HEK293 (cell line): Measurements from ENCODE around the gene CRAT.

Source experiments
- BCL11B ChIP-seq: fragments of 450-650 bp; formaldehyde crosslinking; IDR thresholded peaks from 2 replicates; pipeline ENCODE4 v1.5.1; 2016; ENCODE audit warnings: low read depth, missing biosample characterization, missing genetic modification characterization
- BCL6B ChIP-seq: fragments of 450-650 bp; formaldehyde crosslinking; IDR thresholded peaks from 2 replicates; pipeline ENCODE4 v1.5.1; 2017; ENCODE audit warnings: missing biosample characterization, missing genetic modification characterization
- HOXA7 ChIP-seq: sonication (generic); formaldehyde crosslinking; IDR thresholded peaks from 2 replicates; pipeline ENCODE4 v1.8.1; 2022; ENCODE audit warnings: missing genetic modification reagents, borderline replicate concordance
- INSM2 ChIP-seq: fragments of 450-650 bp; formaldehyde crosslinking; IDR thresholded peaks from 2 replicates; pipeline ENCODE4 v1.5.1; 2016; ENCODE audit warnings: missing biosample characterization, missing genetic modification characterization
- KLF7 ChIP-seq: fragments of 450-650 bp; formaldehyde crosslinking; IDR thresholded peaks from 2 replicates; pipeline ENCODE4 v1.5.1; 2016; ENCODE audit warnings: missing biosample characterization, missing genetic modification characterization, borderline replicate concordance
- REPIN1 ChIP-seq: fragments of 450-650 bp; formaldehyde crosslinking; IDR thresholded peaks from 2 replicates; pipeline ENCODE4 v1.5.1; 2017; ENCODE audit warnings: missing biosample characterization, missing genetic modification characterization, low read depth
- SCRT2 ChIP-seq: fragments of 450-650 bp; formaldehyde crosslinking; IDR thresholded peaks from 2 replicates; pipeline ENCODE4 v1.5.1; 2016; ENCODE audit warnings: missing biosample characterization, missing genetic modification characterization
- SP2 ChIP-seq: fragments of 450-650 bp; formaldehyde crosslinking; IDR thresholded peaks from 2 replicates; pipeline ENCODE4 v1.5.1; 2016; ENCODE audit warnings: missing biosample characterization, missing genetic modification characterization
- TSHZ1 ChIP-seq: fragments of 450-650 bp; formaldehyde crosslinking; IDR thresholded peaks from 2 replicates; pipeline ENCODE4 v1.5.1; 2016; ENCODE audit warnings: missing biosample characterization, missing genetic modification characterization, borderline replicate concordance
- ZEB2 ChIP-seq: fragments of 450-650 bp; formaldehyde crosslinking; IDR thresholded peaks from 2 replicates; pipeline ENCODE4 v1.5.1; 2016; ENCODE audit warnings: missing biosample characterization, missing genetic modification characterization
- ZNF114 ChIP-seq: fragments of 450-650 bp; formaldehyde crosslinking; IDR thresholded peaks from 2 replicates; pipeline ENCODE4 v1.5.0; 2017; ENCODE audit warnings: missing biosample characterization, missing genetic modification characterization
- ZNF121 ChIP-seq: fragments of 450-650 bp; formaldehyde crosslinking; IDR thresholded peaks from 2 replicates; pipeline ENCODE4 v1.5.1; 2016; ENCODE audit warnings: missing biosample characterization, missing genetic modification characterization
- ZNF2 ChIP-seq: fragments of 450-650 bp; formaldehyde crosslinking; IDR thresholded peaks from 2 replicates; pipeline ENCODE4 v1.5.1; 2016; ENCODE audit warnings: missing biosample characterization, missing genetic modification characterization
- ZNF211 ChIP-seq: fragments of 450-650 bp; formaldehyde crosslinking; IDR thresholded peaks from 2 replicates; pipeline ENCODE4 v1.5.1; 2016; ENCODE audit warnings: low read depth, missing biosample characterization, missing genetic modification characterization
- ZNF248 ChIP-seq: fragments of 450-650 bp; formaldehyde crosslinking; IDR thresholded peaks from 2 replicates; pipeline ENCODE4 v1.5.1; 2017; ENCODE audit warnings: missing biosample characterization, missing genetic modification characterization
- ZNF354C ChIP-seq: fragments of 450-650 bp; formaldehyde crosslinking; IDR thresholded peaks from 2 replicates; pipeline ENCODE4 v1.5.1; 2016; ENCODE audit warnings: missing biosample characterization, missing genetic modification characterization, low read depth, borderline replicate concordance
- ZNF366 ChIP-seq: fragments of 450-650 bp; formaldehyde crosslinking; conservative IDR thresholded peaks from 2 replicates; pipeline ENCODE4 v1.5.1; 2016; ENCODE audit warnings: missing biosample characterization, missing genetic modification characterization
- ZNF37A ChIP-seq: fragments of 450-650 bp; IDR thresholded peaks from 2 replicates; pipeline ENCODE4 v1.5.1; 2018; ENCODE audit warnings: missing biosample characterization, missing genetic modification characterization
- ZNF391 ChIP-seq: fragments of 450-650 bp; formaldehyde crosslinking; IDR thresholded peaks from 2 replicates; pipeline ENCODE4 v1.5.1; 2016; ENCODE audit warnings: low read depth, missing biosample characterization, missing genetic modification characterization, borderline replicate concordance
- ZNF398 ChIP-seq: fragments of 450-650 bp; formaldehyde crosslinking; IDR thresholded peaks from 2 replicates; pipeline ENCODE4 v1.5.1; 2017; ENCODE audit warnings: missing biosample characterization, missing genetic modification characterization
- ZNF404 ChIP-seq: fragments of 450-650 bp; formaldehyde crosslinking; IDR thresholded peaks from 2 replicates; pipeline ENCODE4 v1.5.1; 2017; ENCODE audit warnings: missing biosample characterization, missing genetic modification characterization
- ZNF548 ChIP-seq: fragments of 450-650 bp; formaldehyde crosslinking; IDR thresholded peaks from 2 replicates; pipeline ENCODE4 v1.5.1; 2016; ENCODE audit warnings: missing biosample characterization, missing genetic modification characterization
- ZNF549 ChIP-seq: fragments of 450-650 bp; IDR thresholded peaks from 2 replicates; pipeline ENCODE4 v1.5.1; 2018; ENCODE audit warnings: missing biosample characterization, missing genetic modification characterization, mild to moderate bottlenecking, inconsistent platforms, moderate library complexity
- ZNF600 ChIP-seq: fragments of 450-650 bp; formaldehyde crosslinking; IDR thresholded peaks from 2 replicates; pipeline ENCODE4 v1.5.1; 2016; ENCODE audit warnings: missing biosample characterization, missing genetic modification characterization
- ZNF776 ChIP-seq: fragments of 450-650 bp; formaldehyde crosslinking; IDR thresholded peaks from 2 replicates; pipeline ENCODE4 v1.5.0; 2017; ENCODE audit warnings: missing biosample characterization, missing genetic modification characterization, borderline replicate concordance
- ZNF792 ChIP-seq: fragments of 450-650 bp; formaldehyde crosslinking; IDR thresholded peaks from 2 replicates; pipeline ENCODE4 v1.5.1; 2016; ENCODE audit warnings: missing biosample characterization, missing genetic modification characterization
- ZNF830 ChIP-seq: fragments of 450-650 bp; IDR thresholded peaks from 2 replicates; pipeline ENCODE4 v1.5.0; 2018; ENCODE audit warnings: missing biosample characterization, missing genetic modification characterization, low read depth, mild to moderate bottlenecking, moderate library complexity
- ZNF837 ChIP-seq: fragments of 450-650 bp; formaldehyde crosslinking; IDR thresholded peaks from 2 replicates; pipeline ENCODE4 v1.5.1; 2016; ENCODE audit warnings: missing biosample characterization, missing genetic modification characterization
- ZSCAN16 ChIP-seq: fragments of 450-650 bp; formaldehyde crosslinking; IDR thresholded peaks from 2 replicates; pipeline ENCODE4 v1.5.1; 2016; ENCODE audit warnings: missing biosample characterization, missing genetic modification characterization

CRAT gene

GRCh38 chr9:129080601-129081387 lies 29.8 kb downstream of the CRAT start, which contains the start of gene DOLPP1 (continued):
- TF ChIP-seq HOXA7 (CRISPR knock-in tag): no peak
- no peak for TF ChIP-seq BCL6B (tag by site-specific recombination)
- no peak for TF ChIP-seq ZNF366 (tag by site-specific recombination)
- TF ChIP-seq ZNF404 (tag by site-specific recombination): no peak
- peak; percentile 100 for TF ChIP-seq SP2 (tag by site-specific recombination)
- TF ChIP-seq ZSCAN16: no peak
- TF ChIP-seq ZNF114 (tag by site-specific recombination): no peak
- TF ChIP-seq ZNF776 (tag by site-specific recombination): no peak
- TF ChIP-seq ZNF398 (tag by site-specific recombination): no peak
- peak; percentile 80 for TF ChIP-seq BCL11B (tag by site-specific recombination)
- TF ChIP-seq ZNF391 (tag by site-specific recombination): no peak
- no peak for TF ChIP-seq ZNF121
- no peak for TF ChIP-seq ZNF354C (tag by site-specific recombination)
- TF ChIP-seq ZNF600 (tag by site-specific recombination): no peak
- TF ChIP-seq KLF7 (tag by site-specific recombination): peak; percentile 36
- no peak for TF ChIP-seq ZNF248 (tag by site-specific recombination)
- no peak for TF ChIP-seq ZNF830 (tag by site-specific recombination)
- TF ChIP-seq ZEB2 (tag by site-specific recombination): peak; percentile 96
- no peak for TF ChIP-seq INSM2 (tag by site-specific recombination)
- TF ChIP-seq ZNF211 (tag by site-specific recombination): no peak
- no peak for TF ChIP-seq SCRT2 (tag by site-specific recombination)
- no peak for TF ChIP-seq ZNF837 (tag by site-specific recombination)
- TF ChIP-seq ZNF549 (tag by site-specific recombination): no peak
- TF ChIP-seq ZNF548 (tag by site-specific recombination): no peak
- TF ChIP-seq ZNF792 (tag by site-specific recombination): no peak
- TF ChIP-seq ZNF2 (tag by site-specific recombination): no peak
- no peak for TF ChIP-seq ZNF37A (tag by site-specific recombination)
- no peak for TF ChIP-seq REPIN1 (tag by site-specific recombination)
- TF ChIP-seq TSHZ1 (tag by site-specific recombination): no peak
